H54 (cell line): Measurements from ENCODE around the gene UBE2E2.

ENCODE experiments used
- DNase-seq: peaks from one replicate; pipeline ENCODE4 v3.0.0; 2011; ENCODE audit warnings: low spot score, mixed read lengths; ENCODE audit not compliant: insufficient read length
- FAIRE-seq: peaks from 3 replicates; lab custom pipeline; 2011; peaks lifted over from hg19 to GRCh38; lab: Jason Lieb, UNC
- POLR2A ChIP-seq: IDR thresholded peaks from 2 replicates; pipeline ENCODE4 v1.6.1; 2011; ENCODE audit warnings: low read depth, mild to moderate bottlenecking, low read length

UBE2E2 gene

DNA sequence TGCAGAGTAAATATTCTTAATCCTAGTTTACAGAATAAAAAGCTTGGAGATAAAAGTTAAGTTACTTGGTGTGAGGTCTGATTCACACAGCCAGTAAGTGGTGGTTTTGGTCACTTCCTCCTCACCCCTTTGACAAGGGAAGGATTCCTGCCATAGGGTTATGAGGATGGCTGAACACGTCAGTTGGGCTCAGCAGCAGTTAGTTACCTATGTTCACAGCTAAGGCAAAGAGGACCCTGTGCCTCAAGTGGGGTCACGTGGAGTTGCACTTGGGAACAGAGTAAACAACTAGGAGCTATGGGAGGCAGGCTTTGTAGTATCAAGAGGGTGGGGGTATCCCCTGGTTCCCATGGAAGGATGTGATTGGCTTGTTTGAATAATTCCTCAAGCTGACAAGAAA is 232.2 kb downstream of the UBE2E2 start:
- FAIRE-seq (no peak), DNase-seq (no peak)
- no peak for TF ChIP-seq POLR2A

DNA sequence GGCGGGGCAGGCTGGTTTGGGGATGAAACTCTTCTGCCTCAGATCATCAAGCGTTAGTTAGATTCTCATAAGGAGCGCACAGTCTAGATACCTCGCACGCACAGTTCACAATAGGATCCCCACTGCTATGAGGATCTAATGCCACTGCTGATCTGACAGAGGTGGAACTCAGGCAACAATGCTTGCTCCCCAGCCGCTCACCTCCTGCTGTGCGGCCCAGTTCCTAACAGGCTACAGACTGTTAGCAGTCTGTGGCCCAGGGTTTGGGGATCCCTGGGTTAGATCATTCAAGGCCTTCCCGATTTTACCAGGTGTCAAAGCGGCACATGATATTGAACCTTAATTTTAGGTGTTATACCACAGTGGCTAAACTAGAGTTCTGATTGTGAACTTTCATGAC is 232.8 kb downstream of the UBE2E2 start:
- no peak for FAIRE-seq
- TF ChIP-seq POLR2A, result no peak

DNA sequence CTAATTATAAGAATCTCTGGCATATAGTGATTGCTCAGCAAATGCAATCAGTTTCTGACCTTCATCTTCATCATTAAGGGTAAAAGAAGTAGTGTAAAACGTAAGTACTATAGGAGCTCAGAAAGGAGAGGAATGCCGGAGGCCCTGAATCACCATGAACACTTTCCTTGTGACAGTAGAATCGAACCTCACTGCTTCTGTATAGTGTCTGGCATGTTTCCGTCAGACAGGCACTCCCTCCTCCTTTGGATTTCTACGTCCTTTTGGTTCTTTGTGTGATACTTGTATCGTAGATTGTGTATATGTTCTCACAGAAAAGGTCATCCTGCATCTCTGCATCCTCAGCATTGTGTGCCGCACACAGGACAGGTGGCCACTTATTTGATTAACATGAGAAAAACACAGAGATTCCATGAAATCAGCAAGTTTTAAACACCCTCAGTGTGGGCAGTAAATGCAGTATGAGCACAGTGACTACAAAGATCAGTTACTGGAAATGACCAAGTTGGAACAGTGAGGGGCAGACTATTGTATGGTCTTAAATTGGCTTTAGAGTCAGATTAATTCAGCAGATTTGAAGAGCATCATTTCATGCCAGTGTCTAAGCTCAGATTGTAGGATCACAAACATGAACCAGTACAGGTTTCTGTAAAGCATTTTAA is 234.5 kb downstream of the UBE2E2 start:
- DNase-seq, result no peak
- FAIRE-seq, result peak; percentile 33
- no peak for TF ChIP-seq POLR2A

More for the DNA sequence above, 232.8 kb downstream of the UBE2E2 start:
- no peak for DNase-seq

DNA sequence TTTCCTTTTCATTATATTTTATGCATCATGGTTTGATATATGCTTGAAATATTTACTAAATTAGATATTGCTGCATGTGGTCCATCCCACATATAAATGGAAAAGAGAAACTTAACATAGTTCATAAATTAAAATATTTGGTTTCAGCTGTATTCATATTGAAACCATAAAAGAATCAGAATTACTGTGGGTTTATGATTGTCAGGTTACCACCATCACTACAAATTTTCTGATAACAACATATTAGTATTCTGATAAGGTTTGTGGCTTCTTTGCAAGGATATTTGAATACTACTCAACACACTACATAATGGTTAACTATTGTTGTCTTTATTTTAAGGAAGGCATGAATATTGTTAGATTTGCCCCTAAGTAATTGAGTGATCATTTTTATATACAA is 235.5 kb downstream of the UBE2E2 start:
- no peak for DNase-seq
- FAIRE-seq, result no peak
- TF ChIP-seq POLR2A, result no peak

DNA sequence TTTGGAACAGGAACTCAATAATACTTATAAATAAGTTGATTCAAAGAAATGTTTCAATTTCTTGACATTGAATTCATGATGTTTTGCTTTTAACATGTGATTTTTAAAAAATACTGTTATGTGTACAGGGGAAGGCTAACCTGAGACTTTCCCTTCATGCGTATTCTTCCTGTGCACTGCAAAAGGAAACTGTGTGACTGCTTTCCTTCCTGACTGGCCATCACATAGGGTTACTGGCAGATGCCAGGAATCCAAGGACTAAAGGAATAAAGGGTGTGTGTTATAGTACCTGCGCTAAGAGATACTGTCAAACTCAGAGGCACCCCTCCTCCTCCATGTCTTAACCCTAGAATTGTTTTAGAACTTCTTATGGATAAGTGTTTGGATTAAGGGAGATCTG is 236.0 kb downstream of the UBE2E2 start:
- TF ChIP-seq POLR2A, result no peak
- no peak for DNase-seq
- FAIRE-seq, result no peak

DNA sequence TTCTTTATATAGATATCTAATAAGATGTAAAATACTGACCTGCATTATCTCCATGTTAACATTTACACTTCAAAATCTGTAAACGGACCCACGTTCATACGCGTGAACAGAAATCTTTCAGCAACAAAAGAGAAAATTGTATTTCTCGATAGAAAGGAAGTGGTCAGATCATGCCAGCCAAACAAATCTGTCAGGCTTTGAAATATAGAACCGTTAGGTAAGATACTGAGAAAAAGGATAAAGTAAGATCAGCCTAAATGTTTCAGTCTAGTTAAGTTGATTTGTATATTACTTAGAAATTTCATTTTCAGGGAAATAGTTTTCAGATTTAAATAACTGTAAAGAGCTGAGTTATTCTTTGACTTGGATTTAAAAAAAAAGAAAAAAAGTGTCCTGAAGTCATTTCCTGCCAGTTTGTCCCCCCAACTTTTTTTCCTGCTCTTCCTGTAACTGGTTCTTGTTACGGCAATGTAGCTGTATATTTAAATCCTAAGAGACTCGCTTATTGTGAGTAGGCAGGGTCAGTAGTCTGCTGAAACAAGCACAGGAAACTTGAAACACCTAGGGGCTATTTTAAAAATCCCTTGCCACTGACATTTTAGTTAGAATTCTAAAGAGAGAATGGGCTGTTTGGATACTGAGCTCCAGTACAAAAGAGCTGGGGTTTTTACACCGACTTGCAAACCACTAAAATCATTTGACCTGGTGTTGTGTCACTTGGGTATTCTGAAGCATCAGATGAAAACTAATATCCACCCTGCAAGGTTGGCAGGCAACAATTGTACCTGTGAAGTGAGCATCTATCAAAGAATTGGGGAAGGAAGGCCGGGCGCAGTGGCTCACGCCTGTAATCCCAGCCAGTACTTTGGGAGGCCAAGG is 237.5 kb downstream of the UBE2E2 start:
- no peak for TF ChIP-seq POLR2A
- FAIRE-seq, result no peak
- no peak for DNase-seq

DNA sequence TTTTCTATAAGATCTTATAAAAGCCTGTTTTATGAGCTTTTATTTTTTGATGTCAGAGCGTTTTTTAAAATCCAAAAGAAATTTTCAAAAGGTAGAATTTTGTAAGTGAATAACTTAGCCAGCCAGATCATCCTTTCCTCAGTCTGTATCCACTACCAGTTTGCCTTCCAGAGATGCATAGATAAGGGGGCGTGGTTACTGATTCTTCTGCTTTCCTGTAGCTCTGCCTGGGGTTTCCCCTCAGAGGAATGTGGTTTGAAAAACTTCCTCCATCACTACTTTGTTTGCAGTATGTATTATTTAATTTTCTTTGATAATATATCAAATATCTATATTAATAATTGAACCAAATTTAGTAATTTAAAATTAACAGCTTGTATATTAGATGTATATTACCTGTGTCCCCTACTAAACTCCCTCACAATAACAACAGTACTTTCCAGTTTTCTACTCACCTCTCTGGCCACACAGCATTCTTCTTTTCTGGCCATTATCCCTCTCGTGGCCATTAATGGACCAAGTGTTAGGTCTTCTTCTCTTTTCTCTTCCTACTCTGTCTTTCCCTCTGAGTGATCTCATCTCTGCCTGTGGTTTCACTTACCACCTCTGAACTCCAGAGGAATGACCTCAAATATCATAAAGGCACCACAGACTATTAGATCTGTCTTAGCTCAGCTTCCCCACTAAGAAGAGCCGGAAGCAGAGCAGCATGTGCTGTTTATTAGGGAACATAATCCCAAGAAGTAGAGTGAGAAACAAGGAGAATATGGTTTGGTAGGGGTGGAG is 239.7 kb downstream of the UBE2E2 start:
- TF ChIP-seq POLR2A, result no peak
- no peak for DNase-seq
- FAIRE-seq, result peak; percentile 90

DNA sequence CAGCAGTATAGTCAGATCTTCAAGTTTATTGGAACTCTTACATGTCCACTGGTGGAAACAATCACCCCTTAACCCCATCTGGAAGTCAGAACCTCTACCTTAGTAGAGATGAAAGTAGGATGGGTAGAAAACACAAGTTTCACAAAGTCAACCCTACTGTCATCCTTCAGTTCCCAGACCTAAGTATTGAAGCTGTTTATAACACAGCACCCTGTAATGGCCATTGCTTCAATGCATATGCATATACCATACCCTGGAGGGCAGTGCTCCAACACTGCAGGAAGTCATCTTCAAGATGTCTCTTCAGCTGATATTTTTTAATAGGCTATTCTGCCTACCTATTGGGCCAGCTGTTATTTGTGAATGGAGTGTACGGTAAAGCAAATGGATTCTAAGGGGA is 241.3 kb downstream of the UBE2E2 start:
- no peak for FAIRE-seq
- DNase-seq, result no peak
- no peak for TF ChIP-seq POLR2A

DNA sequence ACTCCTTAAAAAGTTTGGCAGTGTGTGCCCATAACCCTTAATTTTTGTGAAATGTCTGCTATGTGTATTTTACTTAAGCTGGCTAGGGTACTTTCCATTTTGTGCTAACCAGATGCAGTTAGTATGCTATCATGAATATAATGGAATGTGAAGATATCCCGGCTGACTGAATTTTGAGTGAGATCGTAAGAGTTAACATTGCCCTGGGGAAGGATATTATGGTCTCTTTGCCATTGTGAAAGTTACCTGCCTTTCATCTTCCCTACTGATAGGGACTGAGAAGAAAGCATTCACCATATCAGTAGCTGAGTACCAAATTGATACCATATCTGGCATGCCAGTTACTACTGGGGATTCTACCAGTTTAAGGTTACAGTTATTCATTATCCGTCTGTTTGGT is 243.2 kb downstream of the UBE2E2 start:
- no peak for FAIRE-seq
- TF ChIP-seq POLR2A, result no peak
- no peak for DNase-seq

DNA sequence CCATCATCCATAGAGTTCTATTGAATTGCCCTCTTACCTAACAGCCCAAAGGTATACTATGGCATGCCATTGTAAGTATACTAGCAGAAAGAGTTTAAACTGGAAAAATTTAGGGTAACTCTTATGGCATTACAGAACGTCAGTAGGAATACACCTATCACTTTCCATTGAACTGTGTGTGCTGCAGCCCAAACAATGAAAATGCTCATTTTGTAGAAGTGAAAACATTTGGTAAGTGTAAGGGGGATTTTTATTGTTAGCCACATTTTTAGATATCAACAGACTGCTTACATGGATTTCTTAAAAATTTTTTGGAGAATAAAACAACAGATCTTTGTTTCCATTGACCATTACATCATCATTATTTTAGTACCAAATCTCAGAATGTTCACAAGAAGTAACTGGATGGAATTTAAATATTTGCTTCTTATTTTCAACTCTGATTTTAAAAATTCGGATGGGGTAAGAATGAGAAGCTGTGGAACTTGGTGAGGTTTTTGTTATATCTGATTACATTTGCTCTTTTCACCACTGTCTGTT is 245.9 kb downstream of the UBE2E2 start:
- no peak for DNase-seq
- no peak for FAIRE-seq
- no peak for TF ChIP-seq POLR2A

DNA sequence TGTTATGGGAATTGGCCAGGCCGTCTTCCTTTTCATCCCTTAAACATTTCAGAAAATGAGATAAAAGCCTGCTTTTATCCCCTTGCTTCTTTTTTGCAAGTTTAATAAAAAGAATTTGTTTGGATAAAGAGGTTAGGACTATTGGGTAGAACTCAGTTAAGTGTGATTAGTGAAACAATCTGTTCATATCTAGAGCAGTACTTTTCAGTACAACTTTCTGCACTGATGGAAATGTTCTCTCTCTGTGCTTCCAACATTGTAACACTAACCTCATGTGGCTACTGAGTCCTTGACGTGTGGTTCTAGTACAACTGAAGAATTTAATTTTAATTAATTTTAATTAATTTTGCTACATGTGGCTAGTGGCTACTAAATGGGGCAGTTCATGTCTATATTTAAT is 246.9 kb downstream of the UBE2E2 start:
- FAIRE-seq (no peak), DNase-seq (no peak)
- TF ChIP-seq POLR2A, result no peak

DNA sequence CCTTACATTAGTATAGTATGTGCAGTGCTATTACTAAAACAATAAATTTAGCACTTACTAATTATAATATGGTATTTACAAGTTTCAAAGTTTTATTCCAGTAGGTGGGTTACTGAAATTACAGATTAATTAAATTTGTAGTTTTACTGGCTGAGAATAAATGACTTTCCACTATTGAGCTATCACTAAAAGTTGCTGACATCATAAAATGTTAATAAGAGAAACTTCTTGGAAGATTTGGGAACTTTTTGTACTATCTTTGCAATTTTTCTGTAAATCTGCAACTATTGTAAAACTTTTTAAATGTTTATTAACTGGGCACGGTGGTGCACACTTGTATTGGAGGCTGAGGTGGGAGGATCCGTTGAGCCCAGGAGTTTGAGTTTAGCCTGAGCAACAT is 247.7 kb downstream of the UBE2E2 start:
- DNase-seq (no peak), FAIRE-seq (no peak)
- no peak for TF ChIP-seq POLR2A

DNA sequence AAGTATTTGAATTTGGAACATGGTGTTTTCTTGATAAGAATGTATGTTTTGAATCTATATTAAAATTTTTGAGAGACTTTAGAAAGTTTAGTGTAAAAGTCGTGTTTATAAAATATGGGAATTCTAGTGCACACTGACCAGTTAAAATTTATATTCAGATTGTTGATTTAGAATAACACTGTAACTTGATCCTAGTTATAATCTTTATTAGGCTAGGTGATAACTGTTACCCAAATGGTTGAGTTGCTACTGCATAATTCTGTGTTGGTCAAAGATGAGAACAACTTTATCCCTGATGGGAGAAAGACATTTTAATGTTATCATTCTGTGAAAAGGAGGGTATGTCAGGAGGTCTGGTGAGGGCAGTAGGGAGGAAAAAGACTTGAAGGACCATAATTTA is 249.3 kb downstream of the UBE2E2 start:
- no peak for FAIRE-seq
- no peak for DNase-seq
- no peak for TF ChIP-seq POLR2A

DNA sequence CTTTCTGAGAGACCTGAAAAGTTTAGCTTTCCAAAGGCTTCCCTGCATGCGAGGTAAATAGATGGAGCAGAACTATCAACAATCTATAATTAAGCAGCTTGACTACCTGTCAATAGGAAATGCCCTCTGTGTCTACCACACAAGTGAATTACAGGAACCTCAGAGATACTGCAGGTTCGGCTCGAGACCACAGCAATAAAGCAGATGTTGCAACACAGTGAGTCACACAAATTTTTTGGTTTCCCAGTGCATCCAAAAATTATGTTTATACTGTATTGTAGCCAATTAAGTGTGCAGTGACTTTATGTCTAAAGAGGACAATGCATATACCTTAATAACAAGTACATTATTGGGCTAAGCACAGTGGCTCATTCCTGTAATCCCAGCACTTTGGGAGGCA is 252.0 kb downstream of the UBE2E2 start:
- DNase-seq, result peak; percentile 8
- peak; percentile 92 for FAIRE-seq

More for the DNA sequence above, 252.0 kb downstream of the UBE2E2 start:
- no peak for TF ChIP-seq POLR2A
